GM19397 (cell line): ENCODE measurements around the gene LRRC8A.
"Not testable (repeated sequence)": the region's sequence is repeated elsewhere in the genome, so short reads cannot be mapped to it uniquely, and the experiment has no call there.

Experiments
- ATAC-seq: cut with Tn5 transposase; IDR thresholded peaks from one replicate; pipeline ENCODE4 v1.9.1; 2021; ENCODE audit warnings: mild to moderate bottlenecking, moderate library complexity; ENCODE audit not compliant: unreplicated experiment

The LRRC8A gene

DNA sequence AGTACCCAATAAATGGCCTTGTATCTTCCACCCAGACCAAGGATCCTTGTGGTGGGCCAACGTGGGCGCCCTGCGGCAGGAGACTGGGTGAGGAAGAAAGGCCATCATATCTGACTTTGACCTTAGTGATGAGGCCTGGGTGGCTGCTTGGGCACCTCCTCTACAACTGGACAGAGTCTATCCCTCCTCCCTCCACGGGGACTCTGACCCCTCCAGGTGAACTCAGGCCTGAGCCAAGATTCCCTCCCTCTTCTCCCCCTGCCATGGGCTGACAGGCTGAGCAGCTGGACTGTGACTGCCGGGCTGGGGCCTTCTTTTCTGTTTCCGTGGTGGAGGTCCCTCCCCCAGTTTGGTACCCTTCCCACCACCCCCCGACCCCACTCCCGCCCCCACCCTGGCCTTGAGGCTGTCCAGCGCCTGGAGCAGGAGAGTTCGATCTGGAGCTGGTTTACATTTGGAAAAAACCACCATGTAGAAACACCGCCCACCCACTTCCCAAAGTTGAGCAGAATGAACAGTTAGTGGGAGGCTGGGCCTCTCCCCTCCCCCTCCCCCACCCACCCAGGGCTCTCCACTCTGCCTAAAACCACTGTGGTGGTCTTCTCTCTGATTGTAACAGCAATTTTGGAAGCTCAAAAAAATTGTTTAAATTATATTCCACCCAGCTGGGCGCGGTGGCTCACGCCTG, 37.6 kb downstream of the LRRC8A start:
- no peak for ATAC-seq

DNA sequence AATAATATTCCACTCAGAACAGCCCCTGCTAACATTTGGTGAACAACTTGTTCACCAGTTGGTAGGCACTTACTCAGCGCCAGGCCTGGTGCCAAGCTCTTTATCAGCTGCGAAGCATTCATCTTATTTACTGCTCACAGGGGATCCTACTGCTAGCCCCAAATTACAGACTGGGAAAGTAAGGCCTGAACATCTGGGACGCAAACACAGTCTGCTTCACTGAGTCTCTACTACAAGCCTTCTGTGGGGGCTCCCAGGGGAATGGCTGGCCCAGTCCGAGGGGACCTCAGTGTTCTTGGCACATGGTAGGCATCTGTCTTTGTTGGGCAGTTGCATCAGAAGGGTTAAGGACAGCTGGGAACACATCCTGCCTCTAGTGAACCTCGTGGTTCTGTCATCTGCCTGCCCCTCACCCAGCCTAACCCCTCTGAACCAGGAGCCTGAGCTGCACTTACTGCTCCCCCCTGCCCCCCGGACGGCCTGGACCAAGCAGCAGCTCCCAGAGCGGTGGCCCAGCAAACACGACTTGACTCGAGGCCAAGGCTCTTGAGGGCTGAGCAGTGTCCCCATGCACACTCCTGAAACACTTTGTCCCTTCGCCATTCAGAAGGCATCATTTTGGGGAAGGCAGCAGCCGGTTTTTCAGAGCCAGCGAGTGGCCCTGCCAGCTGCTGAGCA, 38.6 kb downstream of the LRRC8A start, which contains the start of gene PHYHD1:
Gene PHYHD1 (plus strand): TSS at position 602 of the 678 bp plus-strand sequence. CDS start 1,342 bp downstream, outside the sequence.
- no peak for ATAC-seq

DNA sequence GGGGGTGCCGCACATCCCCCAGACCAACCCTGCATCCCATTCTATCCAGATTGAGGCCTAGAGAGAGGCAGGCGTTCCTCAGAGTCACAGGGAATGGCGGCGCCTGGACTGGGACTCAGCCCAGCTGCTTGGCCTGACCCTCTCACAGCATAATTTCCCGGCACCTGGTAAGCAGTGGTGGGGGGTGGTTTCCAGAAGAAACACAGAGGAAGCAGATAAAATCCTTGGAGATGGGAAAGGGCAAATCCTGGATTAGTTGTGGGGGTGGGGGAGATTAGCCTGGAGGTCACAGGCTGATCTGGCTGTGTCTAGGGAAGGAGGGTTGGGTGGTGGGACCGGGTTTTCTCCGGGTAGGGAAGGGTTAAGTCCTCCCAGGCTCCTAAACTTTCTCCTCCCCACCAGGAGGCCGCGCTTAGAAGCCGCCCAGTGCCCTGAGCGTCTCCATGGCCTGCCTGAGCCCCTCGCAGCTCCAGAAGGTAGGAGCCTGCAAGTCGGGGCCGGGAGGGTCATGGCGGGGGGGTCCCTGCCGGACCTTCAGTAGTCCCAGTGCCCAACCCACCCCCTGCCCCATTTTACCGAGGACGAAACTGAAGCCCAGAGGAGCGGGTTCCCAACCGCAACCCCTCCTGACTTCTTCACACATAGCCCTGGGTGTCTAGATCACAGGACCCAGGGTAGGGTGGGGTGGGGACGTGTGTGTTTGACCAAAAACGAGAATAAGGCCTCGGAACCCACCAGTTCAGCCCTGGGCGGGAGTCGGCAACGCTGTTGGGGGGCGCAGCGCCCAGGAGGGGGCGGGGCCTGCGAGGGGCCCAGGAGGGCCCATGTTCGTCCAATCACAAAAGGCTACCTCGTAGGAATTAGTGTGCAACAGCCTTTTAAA, 40.2 kb downstream of the LRRC8A start:
- ATAC-seq, result no peak

DNA sequence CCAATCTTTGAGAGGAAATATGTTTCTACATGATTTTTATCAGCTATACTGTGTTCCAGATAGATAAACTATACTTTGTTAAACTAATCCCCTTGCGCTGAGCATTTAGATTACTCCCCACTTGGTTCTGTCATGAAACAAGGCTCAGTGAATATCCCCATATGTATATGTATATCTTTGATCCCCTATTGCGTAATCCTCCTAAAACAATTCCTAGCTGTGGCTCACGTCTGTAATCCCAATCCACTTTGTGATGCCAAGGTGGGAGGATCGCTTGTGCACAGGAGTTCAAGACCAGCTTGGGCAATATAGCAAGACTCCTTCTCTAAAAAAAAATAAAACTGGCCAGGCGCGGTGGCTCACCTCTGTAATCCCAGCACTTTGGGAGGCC, 41.6 kb downstream of the LRRC8A start:
- no peak for ATAC-seq

DNA sequence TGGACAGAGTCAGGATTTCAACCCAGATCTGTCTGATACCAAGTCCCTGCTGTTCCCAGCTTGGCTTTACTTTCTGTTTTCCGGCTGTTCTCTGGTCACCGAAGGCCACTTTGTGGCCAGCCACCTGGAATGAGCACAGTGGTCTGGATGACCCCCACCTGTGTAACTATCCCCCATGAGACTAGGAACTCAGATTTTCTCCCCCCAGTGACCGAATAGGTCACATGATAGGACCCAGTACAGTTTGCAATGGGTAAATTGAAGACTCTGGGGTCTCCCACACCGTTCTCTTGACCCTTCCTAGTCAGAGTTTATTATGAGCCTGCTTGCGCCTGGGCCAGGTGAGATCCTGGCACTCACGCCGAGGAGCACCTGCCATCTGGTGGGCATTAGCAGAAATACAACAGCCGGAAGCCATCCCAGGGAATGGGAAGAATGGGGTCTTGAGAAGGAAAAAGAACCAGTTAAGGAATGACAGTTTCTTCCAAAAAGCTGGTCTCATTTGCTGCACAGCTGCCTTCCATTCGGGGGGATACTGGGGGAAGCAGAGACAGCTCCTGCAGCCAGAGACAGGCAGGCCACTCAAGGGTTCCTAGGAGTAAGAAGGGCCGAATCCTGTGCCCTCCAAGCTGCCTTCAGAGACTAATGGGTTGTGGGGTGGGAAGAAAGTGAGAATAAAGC, 45.9 kb downstream of the LRRC8A start:
- ATAC-seq, result no peak

DNA sequence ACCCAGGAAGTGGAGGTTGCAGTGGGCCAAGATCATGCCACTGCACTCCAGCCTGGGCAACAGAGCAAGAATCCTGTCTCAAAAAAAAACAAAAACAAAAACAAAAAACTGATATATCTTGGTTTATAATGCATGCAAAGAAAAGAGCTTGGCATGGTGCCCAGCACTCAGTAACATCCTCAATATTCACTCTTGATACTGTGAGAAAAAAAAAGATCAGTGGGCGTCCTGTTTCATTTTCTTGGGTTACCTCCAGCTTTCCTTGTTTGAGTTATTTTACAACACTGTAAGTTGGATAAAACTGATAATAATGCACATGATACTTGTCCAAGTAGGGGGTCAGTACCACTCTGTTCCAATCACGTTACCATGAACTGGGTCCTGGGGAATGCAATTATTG, 46.7 kb downstream of the LRRC8A start:
- no peak for ATAC-seq

DNA sequence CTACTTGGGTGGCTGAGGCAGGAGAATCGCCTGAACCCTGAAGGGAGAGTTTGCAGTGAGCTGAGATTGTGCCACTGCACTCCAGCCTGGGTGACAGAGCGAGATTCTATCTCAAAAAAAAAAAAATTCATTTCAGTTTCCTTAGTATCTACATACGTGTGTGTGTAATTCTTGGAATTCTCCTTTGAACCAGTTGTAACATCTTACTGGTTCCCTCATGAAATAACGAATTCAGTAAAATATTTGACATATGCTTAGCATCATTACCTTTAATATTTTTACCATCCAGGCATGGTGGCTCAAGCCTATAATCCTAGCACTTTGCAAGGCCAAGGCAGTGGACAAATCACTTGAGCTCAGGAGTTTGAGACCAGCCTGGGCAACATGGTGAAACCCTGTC, 47.6 kb downstream of the LRRC8A start:
- ATAC-seq, result no peak

DNA sequence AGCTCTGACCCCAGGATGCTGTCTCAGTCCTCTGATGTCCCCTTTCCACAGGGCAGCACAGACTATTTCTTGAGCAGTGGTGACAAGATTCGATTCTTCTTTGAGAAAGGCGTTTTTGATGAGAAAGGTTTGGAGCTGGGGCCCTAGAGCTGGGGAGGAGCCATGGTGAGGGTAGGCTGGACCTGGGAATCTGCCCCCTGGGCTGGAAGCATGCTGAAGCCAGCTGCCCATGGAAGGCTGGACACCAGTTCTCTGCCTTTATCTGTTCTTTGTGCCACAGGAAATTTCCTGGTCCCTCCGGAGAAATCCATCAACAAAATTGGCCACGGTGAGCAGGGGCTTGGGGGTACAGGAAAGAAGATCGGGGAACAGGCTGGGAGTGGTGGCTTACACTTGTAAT, 51.8 kb downstream of the LRRC8A start:
- no peak for ATAC-seq

DNA sequence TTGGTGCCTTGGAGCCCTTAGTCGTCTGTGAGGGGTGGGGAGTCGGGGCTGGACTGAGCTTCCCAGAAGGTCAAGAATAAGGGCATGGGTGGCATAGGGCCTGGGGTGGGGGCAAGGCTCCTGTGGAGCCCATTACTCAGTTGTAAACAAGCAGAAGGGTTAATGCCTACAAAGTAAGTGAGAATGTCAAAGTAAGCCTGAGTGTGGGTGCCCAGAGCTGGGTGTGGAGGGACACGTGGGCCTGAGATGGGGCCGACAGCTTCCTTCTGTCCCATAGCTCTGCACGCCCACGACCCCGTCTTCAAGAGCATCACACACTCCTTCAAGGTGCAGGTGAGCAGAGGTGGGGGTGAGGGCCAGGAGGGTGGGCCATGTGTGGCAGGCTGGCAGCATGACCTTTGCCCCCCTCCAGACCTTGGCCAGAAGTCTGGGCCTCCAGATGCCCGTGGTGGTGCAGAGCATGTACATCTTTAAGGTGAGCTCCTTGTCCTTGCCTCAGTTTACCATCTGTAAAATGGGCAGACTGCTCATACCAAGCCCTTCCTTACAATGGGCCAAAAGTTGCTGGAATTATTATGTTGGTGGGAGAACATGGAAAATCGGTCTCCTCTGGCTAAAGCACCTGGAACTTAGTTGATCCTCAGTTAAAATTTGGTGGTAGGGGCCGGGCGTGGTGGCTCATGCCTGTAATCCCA, 54.4 kb downstream of the LRRC8A start:
- ATAC-seq, result no peak

DNA sequence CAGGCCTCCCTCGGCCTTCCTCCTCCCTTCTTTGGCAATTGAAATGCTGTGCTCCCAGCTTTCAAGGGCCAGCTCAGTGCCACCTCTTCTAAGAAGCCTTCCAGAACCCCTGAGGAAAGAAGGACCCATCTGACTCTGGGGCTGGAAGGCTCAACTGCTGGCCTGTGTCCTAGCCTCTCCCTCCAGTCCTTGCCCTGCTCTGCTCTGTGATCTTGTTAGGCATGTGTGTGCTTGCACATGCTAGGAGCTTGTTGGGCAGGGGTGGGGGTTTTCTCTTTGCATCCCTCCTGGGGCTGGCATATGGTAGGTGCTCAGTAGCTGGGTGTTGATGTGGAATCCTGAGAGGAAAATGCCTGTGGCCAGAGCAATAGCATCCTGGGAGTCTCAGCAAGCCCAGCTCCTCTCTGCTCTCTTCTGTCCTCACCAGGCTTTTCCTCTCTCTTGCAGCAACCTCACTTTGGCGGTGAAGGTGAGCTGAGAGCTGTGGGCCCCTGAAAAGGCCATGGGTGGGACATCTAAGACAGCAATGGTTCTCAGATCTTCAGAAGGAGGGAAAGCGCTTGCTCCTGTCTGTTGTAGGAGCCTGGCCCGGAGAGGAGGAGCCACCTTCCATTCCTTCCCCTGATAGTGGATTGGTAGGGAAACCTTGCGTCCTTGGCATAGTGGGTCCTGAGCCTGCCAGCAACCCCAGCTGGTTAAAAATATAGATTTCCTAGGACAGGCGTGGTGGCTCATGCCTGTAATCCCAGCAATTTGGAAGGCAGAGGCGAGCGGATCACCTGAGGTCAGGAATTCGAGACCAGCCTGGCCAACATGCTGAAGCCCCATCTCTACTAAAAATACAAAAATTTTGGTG, 55.6 kb downstream of the LRRC8A start:
- ATAC-seq, result no peak

DNA sequence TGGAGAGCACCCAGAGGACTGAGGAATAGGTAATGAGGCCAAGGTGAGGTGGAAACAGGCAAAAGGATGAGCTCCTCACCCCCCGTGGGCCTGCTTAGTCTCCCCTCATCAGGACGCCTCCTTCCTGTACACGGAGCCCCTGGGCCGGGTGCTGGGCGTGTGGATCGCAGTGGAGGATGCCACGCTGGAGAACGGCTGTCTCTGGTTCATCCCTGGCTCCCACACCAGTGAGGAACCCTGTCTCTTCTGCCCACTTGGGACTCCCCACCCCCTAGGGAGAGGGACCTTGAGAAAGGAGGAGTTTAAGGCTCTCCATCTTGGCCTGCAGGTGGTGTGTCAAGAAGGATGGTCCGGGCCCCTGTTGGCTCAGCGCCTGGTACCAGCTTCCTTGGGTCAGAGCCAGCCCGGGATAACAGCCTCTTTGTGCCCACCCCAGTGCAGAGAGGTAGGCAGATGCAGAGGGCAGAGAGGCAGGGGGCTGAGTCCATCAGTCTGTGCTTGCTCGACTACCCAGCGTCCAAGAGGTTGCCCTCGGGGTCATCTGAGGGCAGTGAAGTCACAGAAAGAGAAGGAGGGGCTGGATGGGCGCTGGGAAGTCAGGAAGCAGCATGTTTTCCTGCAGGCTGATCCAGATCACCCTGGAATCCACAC, 58.5 kb downstream of the LRRC8A start:
- no peak for ATAC-seq

DNA sequence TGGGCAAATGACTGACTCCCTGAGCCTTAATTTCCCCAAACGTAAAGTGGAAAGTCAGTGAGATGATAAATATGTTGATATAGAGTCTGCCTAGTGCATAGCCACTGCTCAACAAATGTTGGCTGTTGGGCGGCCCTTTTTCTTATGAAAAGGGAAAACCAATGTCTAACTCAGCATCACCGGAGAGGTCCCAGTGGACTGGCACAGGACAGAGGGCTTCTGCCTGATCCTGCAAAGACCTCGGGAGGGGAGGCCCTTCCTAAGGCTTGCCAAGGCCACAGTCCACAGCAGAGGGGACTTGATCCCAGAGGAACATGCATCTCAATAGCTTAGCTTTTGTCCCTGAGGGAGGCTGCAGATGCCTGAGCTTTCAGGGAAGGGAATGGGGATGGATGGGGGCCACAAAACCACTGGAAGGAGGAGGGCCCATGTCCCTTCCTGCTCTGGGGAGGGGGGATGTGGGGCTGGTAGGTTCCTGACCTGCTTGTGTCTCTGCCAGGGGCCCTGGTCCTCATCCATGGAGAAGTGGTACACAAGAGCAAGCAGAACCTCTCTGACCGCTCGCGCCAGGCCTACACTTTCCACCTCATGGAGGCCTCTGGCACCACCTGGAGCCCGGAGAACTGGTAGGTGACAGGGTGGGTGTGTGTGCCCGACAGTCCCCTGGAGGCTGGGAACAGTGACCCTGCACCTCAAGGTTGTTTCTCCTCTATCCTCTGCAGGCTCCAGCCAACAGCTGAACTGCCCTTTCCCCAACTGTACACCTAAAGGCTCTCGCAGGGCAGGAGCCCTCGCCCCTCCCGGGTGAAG, 59.2 kb downstream of the LRRC8A start:
- ATAC-seq, result no peak

DNA sequence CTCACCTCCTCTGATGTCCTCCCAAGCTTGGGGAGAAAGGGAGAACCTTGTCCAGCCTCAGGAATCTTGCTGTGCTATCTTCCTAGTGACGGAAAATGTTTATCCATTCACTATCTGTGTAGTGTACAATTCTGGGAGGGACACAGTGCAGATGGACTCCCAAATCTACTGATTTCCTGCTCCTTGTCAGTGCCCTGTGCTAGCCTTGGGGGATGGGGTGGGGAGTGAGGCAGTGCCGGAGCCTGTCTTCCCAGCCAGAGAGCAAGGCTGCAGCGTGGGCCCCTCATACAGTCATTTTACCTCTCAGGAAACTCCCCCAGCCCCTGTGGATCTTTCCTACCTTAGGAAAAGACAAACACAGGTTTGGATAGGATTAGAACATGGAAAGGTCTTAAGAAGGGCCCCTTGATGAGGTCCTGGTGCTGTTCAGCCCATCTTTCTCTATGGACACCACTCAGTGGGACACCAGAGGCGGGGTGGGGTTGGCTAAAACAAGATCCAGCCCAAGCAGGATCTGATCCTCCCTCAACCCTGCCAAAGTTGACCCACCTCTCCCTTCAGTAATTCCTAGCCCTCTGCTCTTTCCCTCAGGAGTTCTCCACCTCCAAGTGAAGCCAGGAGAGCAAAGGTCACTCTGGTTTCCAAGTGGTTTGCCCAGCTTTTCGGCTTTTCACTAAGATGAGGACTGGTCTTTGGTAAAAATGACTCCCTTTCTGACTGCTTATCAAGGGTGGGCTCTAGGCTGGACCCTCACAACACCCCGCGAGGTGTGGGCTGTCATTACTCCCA, 62.1 kb downstream of the LRRC8A start:
- ATAC-seq, result no peak

DNA sequence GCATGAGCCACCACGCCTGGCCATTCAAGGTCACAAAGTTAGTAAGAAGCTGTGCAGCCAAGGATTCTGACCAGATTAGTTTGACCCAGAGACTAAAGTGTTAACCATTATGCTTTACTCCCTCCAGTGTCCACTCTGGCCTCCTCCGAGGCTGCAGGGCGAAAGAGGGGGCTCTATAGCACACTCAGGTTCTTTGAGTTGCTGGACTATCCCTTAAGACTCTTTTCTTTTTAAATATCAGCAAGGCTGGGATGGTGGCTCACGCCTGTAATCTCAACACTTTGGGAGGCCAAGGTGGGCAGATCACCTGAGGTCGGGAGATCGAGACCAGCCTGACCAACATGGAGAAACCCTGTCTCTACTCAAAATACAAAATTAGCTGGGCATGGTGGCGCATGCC, 63.0 kb downstream of the LRRC8A start:
- ATAC-seq, result not testable (repeated sequence)

DNA sequence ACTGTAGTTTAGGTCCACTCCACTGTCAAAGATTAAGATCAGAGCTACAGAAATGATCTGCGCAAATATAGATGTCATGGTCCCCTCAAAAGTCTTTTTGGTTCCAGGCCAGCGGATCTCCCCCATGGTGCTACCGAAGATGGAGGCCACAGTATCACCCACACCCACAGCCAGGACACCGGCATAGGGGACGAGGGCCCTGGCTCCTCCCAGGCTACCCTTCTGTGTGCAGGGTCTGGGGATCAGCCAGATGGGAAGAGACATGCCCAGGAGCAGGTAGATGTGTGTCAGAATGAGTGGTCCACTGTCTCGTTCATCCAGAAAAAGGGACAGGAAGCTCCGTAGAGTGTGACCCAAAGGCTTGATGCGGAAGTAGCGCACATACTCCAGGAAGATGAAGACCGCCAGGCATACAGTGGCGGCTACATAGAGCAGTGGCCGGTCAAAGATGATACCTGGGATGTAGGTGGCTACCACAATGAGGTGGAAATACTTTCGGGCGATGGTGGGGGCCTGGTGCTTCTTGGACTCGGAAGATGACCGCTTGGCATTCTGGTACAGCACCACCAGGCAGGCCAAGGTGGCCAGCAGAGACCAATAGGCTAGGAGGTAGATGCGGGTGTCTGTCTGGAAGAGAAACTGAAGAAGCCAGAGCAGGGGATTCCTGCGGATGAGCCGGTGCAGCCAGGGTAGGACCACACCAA, 64.0 kb downstream of the LRRC8A start:
- ATAC-seq, result no peak

DNA sequence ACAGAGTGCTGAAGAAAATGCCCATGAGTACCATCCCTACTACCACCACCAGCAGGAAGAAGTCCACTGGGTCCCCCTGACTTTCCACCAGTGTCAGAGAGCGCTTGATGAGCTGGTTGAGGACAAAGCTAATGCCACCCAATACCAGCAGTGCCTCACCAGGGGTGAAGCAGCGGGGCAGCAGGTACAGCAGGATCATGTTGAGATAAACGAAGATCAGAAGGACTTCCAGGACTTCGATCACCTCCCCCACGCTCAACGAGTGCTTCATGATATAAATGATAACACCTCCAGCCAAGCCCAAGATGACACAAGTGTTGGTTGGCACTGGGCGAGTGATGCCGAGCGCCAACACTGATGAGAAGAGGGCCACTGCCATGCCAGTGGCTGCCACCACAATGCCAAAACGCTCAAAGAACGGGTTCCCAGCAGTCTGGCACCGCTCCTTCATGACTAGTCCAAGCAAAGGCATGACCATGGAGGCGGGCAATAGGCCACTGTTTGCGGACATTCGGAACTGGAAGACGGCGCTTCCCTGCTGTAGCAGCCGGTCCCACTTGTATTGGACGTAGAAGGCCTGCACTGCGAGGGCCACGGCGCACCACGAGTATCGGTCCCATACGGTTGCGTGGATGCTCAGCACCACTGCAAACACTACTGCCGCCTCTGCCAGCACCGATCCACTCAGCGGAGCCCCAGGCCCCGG, 64.8 kb downstream of the LRRC8A start:
- ATAC-seq, result peak; percentile 16

DNA sequence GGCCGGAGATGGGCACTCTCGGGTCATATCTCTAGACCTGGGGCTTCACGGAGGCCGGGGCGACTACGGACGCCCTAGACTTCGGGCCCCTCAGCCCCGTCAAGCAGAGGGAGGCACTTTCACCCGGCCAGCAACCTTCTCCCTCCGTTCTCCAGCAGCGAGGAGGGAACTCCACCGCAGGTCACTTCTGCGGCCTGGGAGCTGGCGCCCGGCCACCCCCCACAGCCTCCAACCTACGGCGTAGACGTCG, 65.3 kb downstream of the LRRC8A start:
- ATAC-seq, result peak; percentile 16
